Inflammatory macrophage (primary cell): ENCODE measurements around the gene TATDN2.
A peak's percentile ranks its signal among the peaks of the same experiment; 100 is the strongest.
"Not testable (repeated sequence)": the region's sequence is repeated elsewhere in the genome, so short reads cannot be mapped to it uniquely, and the experiment has no call there.

ENCODE experiments used
- DNase-seq, 2 donors: peaks; one replicate each; pipeline ENCODE4 v3.0.0-alpha.2; 2020 to 2022

TATDN2 gene

DNA sequence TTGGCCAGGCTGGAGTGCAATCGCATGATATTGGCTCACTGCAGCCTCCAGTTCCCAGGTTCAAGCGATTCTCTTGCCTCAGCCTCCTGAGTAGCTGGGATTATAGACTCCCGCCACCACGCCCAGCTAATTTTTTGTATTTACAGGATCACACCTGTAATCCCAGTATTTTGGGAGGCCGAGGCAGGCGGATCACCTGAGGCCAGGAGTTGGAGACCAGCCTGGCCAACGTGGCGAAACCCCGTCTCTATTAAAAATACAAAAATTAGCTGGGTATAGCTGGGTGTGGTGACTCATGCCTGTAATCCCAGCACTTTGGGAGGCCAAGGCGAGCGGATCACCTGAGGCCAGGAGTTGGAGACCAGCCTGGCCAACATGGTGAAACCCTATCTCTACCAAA, 24.2 kb downstream of the TATDN2 start:
- not testable (repeated sequence) for DNase-seq

DNA sequence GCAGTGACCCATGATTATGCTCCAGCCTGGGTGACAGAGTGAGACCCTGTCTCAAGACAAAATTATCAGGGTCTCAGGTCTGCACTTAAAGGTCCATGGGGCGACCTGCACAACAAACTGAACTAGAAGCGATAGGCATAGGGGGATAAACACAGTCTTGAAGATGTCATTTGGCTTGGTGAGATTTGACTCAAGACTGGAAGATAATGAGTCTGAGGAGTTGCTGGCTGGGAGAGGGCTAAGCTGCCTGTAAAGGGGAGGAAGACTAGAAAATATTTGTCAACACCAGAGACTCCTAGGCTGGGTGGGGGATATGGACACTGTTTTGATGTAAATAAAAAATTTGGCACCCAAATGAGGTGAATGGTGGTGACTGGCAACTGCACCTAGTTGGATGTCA, 24.7 kb downstream of the TATDN2 start:
- DNase-seq, result no peak

- DNase-seq, result peak; percentile 25 to 27
Observed at GRCh38 chr3:10273702-10274305, 25.5 kb downstream of the TATDN2 start.

DNA sequence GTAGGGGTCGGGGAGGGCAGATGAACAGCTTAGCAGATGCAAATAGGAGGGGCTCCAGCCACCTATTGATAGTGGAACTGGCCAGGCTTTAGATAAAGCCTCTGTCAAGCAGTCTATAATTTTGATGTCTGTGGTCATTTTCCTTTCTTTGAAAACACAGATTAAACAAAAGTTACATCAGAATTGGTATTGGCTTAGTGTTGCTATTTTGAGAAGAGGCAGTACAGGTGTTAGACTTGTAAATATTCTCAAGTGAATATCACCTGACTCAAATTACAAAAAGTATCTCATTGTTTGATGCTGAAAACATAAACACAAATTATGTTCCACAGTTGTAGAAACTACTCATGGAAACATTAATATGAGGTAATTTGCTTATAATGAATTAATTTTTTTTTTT, 26.3 kb downstream of the TATDN2 start:
- DNase-seq, result no peak

GRCh38 chr3:10277115-10277625, 28.9 kb downstream of the TATDN2 start:
- no peak for DNase-seq

- no peak for DNase-seq
Observed at GRCh38 chr3:10278501-10278900, 30.2 kb downstream of the TATDN2 start.

DNA sequence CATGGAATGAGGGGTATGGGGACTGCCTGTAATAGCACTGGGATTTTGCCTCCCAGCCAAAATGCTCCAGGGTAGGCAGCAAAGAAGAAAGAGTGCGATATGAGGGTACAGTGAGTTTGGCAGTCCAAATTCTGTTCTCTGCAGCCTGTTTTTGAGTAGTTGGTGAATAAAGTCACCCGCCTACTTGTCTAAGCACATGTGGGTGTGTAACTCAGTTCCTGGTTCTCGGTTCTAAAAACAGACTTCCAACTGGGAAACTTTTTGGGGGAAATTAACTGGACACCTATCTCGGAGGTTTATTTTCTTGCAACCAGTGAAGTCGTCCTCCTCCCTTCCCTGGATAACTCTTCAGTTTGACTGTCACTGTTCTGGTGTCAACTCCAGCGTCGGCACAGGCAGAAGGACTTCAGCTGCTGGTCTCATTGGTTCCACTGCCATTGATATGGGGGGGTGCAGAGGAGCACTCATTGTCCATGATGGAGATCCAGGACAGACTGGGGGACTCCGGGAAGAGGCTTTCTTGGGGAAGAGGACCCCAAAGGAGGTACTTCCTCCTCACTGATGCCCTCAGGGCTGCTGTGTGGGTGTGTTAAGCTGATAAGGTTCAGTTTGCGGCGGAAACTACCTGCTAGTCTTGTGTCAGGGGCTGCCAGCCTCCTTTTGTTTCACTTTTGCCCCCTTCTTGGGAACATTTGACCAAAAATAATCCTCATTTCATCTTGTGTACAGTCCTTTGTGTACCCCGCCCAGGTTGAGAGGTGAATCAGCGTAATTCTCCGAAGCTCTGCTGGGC, 31.3 kb downstream of the TATDN2 start:
- peak in 1 of 2 donors; percentile 40 for DNase-seq

DNA sequence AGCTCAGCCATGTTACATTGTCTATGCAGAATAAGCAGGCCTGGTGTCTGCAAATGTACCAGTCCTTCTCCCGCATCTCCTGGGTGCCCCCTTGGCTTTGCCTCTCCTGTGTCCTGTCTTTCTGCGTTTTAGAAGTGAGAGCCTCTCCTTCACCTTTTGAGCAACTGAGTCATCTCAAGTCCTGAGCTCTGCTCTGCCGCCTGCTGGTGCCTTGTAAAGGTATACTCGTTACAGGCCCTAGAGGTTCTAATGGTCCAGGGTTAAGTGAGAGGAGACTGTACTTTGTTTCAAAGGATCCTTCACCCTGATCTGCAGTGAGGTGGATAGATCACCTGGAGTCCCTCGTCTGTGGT, 31.9 kb downstream of the TATDN2 start:
- no peak for DNase-seq

- no peak for DNase-seq
Observed at GRCh38 chr3:10280571-10280970, 32.3 kb downstream of the TATDN2 start.

DNA sequence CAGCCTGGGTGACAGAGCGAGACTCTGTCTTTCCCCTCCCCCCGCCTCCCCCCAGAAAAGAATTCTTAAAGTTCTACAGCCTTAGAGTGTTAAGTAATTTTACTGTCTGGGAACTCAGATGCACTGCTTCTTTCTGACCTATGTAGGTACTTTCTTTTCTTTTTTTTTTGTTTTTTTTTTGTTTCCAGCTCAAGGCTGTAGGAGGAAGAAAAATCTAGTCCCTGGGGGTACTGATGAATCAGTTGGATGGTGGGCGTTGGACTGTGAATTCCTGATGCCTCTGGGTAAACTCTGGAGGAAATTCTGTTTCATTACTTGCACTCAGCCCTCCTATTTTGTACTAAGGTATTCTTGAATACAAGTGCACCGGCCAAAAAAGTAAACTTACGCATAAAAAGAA, 33.7 kb downstream of the TATDN2 start:
- DNase-seq, result no peak

DNA sequence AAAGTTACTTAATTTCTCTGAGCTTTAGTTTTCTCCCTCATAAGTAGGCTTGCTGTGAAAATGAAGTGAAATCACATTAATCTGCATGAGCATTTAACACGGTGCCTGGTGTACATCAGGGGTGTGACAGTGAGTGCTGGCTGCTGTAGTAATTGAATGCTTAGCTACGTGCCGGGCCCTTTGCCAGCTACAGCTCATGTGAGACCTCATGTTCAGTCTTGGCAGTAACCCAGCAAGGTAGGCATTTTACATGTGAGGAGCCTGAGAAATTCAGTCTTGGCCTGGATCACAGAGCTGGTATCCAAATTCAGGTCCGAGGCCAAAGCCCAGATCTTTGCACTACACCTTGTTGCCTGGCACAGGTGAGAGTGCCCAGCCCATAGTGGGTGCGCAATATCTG, 35.4 kb downstream of the TATDN2 start:
- no peak for DNase-seq

DNA sequence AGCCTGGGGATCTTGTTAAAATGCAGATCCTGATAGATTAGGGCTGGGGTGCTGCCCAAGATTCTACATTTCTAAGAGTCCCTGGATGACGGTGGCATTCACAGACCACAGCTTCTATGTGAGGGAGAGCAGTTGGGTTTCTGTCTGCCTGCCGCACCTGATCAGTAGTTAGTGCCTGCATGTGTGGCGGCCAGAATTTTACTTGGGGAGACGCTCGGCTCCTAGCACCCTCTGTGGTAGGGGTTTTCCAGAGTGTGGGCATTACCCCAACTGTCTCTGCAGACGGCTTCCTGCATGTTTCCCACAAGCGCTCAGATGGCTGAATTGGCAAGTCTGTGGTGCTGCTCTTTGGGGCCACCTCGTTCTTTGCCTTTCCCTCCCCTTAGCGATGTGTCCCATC, 36.2 kb downstream of the TATDN2 start:
- DNase-seq, result no peak

- peak in 1 of 2 donors; percentile 56 for DNase-seq
Observed at GRCh38 chr3:10285272-10286132, 37.2 kb downstream of the TATDN2 start.

GRCh38 chr3:10286133-10286524, 37.9 kb downstream of the TATDN2 start:
- DNase-seq, result no peak

GRCh38 chr3:10286596-10287295, 38.5 kb downstream of the TATDN2 start:
- DNase-seq, result peak in 1 of 2 donors; percentile 34

- DNase-seq, result no peak
Observed at GRCh38 chr3:10287936-10288574, 39.8 kb downstream of the TATDN2 start.

- DNase-seq, result no peak
Observed at GRCh38 chr3:10288575-10288960, 40.3 kb downstream of the TATDN2 start.

GRCh38 chr3:10289077-10289476, 40.8 kb downstream of the TATDN2 start:
- DNase-seq, result no peak

DNA sequence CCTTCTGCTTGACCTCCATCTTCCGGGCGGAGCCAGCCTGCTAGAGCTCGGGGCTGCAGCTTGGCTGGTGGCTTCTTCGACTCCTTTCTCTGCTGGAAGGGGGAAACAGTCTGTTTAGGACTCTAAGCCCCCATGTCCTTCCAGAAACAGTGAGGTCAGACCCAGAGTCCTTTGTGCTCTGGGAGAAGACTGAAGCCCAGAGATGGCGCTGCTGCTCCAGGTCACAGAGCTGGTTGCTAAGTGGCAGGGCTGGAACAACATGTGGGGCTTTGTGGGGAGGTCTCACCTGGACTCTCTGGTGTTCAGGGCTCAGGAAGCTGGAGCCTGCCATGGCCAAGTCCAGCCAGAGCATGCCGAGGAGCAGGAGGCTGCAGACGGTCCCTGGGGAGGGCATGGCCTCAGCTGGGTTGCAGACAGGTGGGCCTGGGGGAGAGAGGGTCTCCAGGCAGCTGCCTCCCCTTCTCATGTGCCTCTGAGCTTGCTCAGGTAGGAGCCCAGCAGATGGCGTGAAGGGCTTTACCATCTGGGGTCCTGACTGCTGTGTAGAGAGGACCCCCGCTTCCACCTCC, 41.6 kb downstream of the TATDN2 start:
- DNase-seq, result no peak

DNA sequence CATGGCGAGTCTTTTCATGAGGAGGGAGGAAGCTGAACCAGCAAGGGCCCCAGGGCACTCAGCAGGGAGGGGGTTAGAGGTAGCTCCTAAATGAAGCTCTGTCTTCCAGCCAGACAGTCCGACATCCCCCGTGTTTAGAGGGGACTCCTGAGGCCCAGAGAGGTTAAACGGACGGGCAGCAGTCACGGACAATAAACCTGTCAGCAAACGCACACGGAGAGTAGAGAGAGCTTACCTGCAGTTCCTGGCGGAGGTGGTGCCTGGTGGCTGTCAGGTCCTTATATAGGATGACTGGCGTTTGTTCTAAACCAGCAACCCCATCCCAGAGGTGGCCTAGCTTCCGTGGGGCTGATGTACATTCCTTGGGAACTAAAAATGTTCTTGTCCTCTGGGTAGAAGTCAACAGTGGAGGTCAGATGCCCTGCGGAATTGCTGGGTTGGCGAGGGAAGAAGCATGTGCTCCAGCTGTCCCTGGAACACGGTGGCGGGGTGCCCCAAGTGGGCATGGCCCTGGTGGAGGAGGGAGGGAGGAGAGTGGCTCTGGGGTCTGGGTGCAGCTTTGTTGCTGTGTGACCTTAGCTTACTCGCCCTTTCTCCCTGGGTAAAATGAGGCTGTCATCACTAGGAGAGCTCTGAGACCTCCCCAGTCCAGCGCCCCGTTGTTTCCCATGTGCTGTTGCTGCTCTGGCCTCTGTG, 42.4 kb downstream of the TATDN2 start:
- DNase-seq, result no peak

GRCh38 chr3:10291641-10292040, 43.4 kb downstream of the TATDN2 start:
- no peak for DNase-seq
